ENCODE data around the gene CD55.

DNA sequence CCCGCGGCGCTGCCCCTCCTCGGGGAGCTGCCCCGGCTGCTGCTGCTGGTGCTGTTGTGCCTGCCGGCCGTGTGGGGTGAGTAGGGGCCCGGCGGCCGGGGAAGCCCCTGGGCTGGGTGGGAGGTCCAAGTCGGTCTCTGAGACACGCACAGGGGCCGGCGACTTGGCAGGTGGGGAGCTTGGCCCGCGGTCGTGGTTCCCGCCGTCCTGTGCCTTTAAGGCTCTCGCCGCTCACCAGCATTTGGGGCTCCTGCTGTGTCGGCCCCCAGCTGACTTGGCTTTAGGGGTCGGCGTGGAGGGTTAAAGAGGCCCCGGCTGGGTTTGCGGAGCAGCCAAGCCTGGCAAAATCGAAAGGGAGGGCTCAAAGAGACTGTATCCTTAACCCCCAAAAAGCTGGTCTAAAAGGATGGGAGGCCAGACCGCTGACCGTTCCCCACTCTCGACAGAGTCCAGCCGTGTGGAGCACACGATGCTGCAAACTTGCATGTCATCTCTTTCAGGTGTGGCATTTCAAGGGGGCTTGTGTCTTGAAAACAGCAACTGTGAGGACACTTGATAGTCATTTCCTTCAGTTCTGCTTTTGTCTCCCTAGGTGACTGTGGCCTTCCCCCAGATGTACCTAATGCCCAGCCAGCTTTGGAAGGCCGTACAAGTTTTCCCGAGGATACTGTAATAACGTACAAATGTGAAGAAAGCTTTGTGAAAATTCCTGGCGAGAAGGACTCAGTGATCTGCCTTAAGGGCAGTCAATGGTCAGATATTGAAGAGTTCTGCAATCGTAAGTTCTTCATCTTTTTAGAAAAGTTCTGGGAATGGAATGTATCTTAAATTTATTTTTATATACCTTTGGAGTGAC, 540 bp downstream of the CD55 start:
- TF ChIP-seq, protein P1, sequence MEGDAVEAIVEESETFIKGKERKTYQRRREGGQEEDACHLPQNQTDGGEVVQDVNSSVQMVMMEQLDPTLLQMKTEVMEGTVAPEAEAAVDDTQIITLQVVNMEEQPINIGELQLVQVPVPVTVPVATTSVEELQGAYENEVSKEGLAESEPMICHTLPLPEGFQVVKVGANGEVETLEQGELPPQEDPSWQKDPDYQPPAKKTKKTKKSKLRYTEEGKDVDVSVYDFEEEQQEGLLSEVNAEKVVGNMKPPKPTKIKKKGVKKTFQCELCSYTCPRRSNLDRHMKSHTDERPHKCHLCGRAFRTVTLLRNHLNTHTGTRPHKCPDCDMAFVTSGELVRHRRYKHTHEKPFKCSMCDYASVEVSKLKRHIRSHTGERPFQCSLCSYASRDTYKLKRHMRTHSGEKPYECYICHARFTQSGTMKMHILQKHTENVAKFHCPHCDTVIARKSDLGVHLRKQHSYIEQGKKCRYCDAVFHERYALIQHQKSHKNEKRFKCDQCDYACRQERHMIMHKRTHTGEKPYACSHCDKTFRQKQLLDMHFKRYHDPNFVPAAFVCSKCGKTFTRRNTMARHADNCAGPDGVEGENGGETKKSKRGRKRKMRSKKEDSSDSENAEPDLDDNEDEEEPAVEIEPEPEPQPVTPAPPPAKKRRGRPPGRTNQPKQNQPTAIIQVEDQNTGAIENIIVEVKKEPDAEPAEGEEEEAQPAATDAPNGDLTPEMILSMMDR (IDR thresholded peaks at IDR 0.05; ENCODE audit: insufficient read depth, low read length, poor library complexity, severe bottlenecking), result no peak
- TF ChIP-seq EZH2phosphoT487 (conservative IDR thresholded peaks at IDR 0.05; ENCODE audit: low read length), result no peak
